Measurements from ENCODE around the gene DMRTA1. TPM values are rescaled to one million over a fixed set of nuclear protein-coding genes. Genes with fewer than 3 reads are reported as not detected.

DMRTA1 gene
- total RNA-seq, 1 experiment from 2014 or later, result 1.5 TPM

DNA sequence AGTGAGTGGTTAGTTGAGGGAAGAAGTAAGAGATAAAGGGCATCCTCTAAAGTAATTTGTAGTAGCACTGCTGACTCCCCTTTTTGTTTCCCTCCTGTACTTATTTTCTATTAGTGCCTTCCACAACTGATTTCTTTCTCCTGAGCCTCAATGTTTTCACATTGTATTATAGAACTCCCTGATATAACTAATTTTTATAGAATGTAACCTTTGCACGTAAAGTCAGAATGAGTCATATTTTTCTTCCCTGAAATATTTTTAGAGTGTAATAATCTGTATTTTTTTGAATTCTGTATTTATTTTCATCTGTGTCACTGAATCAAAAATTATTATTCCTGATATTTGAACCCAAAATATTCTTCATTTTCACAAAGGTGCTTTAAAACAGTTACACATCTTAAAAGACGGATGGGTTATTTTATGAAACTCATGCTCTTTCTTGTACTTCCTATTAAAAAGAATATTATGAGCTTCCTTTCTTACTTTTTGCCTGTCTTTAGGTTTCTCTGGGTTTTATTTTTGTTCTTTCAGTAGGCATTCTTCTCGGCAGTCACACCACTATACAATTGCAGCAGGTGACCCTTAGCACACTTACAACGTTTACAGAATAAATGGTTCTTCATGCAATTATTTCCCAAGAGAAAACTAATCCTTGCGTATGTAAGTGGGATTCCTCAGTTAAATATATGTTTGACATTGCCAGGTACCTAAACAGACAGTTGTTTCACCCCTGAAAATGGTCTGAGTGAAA lies 30.5 kb upstream of the DMRTA1 start:
- intact Hi-C loops (cut with micrococcal nuclease), result loop anchor here (2.0 kb wide), 1 partner anchor 31 kb away; the partner anchor contains the start of gene DMRTA1
- H3K27me3 ChIP-seq (ENCODE audit: low read length), result no peaks in the 10 kb centered on the region
- peak; percentile 41 for DNase-seq
- H3K9ac ChIP-seq (ENCODE audit: low read length), result peak overlapping the region; percentile 9; the same call in 1 of the 2 replicates
- H3K4me1 ChIP-seq (ENCODE audit: insufficient read depth, low read length), result peaks cover 41% of the 10 kb centered on the region
- peak overlapping the region; percentile 71 for H3K4me2 ChIP-seq (ENCODE audit: low read length)
- BruUV-seq (replicated peaks), result no TSS peak
- no peaks in the 10 kb centered on the region for H3K9me3 ChIP-seq (ENCODE audit: low read length)
- H4K20me1 ChIP-seq (ENCODE audit: low read length), result no peaks in the 10 kb centered on the region
- H3K79me2 ChIP-seq (ENCODE audit: low read length), result no peaks in the 10 kb centered on the region
- no peak overlapping the region for H2AFZ ChIP-seq (ENCODE audit: low read length)
- peaks cover 5% of the 10 kb centered on the region for H3F3A ChIP-seq (ENCODE audit: low read length, unreplicated experiment)
- CTCF ChIA-PET, result no interaction called here
- H3K36me3 ChIP-seq (ENCODE audit: low read depth, low read length), result no peaks in the 10 kb centered on the region
- peak overlapping the region; percentile 23; the same call in 1 of the 2 replicates for H3K4me3 ChIP-seq (ENCODE audit: low read length)
- H3K9me2 ChIP-seq (replicated peaks; ENCODE audit: low read length), result no peaks in the 10 kb centered on the region
- H3K27ac ChIP-seq (ENCODE audit: low read length), result peak overlapping the region; percentile 64
- ATAC-seq, result peak; percentile 57
- POLR2A ChIA-PET (ENCODE audit: unreplicated experiment), result no interaction called here
- no peak for TF ChIP-seq EZH2phosphoT487 (IDR thresholded peaks at IDR 0.05; ENCODE audit: borderline replicate concordance, low read length)
- TF ChIP-seq, protein P1, sequence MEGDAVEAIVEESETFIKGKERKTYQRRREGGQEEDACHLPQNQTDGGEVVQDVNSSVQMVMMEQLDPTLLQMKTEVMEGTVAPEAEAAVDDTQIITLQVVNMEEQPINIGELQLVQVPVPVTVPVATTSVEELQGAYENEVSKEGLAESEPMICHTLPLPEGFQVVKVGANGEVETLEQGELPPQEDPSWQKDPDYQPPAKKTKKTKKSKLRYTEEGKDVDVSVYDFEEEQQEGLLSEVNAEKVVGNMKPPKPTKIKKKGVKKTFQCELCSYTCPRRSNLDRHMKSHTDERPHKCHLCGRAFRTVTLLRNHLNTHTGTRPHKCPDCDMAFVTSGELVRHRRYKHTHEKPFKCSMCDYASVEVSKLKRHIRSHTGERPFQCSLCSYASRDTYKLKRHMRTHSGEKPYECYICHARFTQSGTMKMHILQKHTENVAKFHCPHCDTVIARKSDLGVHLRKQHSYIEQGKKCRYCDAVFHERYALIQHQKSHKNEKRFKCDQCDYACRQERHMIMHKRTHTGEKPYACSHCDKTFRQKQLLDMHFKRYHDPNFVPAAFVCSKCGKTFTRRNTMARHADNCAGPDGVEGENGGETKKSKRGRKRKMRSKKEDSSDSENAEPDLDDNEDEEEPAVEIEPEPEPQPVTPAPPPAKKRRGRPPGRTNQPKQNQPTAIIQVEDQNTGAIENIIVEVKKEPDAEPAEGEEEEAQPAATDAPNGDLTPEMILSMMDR (conservative IDR thresholded peaks at IDR 0.05; ENCODE audit: low read depth, low read length), result no peak
- TF ChIP-seq EZH2 (IDR thresholded peaks at IDR 0.05; ENCODE audit: low read length, unreplicated experiment), result no peak

DNA sequence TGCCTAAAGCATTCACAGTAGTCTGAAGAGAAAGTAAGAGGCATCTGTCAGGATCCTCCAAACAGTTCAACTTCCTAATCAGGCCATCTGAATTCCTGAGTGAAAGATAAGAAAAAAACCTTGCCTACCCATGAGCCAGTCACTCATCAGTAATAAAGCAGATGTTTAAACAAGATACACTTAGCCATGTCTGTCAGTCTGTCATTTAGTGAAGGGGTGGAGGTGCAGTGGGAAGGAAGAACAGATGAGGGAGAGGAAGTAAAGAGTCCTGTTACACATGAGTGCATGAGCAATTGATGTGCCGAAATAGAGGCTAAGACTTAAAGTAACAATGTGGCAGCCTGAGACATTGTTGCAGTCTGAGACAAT lies 29.9 kb upstream of the DMRTA1 start:
- H4K20me1 ChIP-seq (ENCODE audit: low read length), result no peaks in the 10 kb centered on the region
- intact Hi-C loops (cut with micrococcal nuclease), result loop anchor here (2.0 kb wide), 1 partner anchor 30 kb away; the partner anchor contains the start of gene DMRTA1
- H3K4me3 ChIP-seq (ENCODE audit: low read length), result peak overlapping the region; percentile 23; the same call in 1 of the 2 replicates
- no peaks in the 10 kb centered on the region for H3K9me2 ChIP-seq (replicated peaks; ENCODE audit: low read length)
- DNase-seq (peak; percentile 66), ATAC-seq (peak; percentile 86)
- H3K9ac ChIP-seq (ENCODE audit: low read length), result peak overlapping the region; percentile 9; the same call in 1 of the 2 replicates
- H3K36me3 ChIP-seq (ENCODE audit: low read depth, low read length), result no peaks in the 10 kb centered on the region
- H2AFZ ChIP-seq (ENCODE audit: low read length), result no peak overlapping the region
- H3F3A ChIP-seq (ENCODE audit: low read length, unreplicated experiment), result peaks cover 5% of the 10 kb centered on the region
- no peaks in the 10 kb centered on the region for H3K27me3 ChIP-seq (ENCODE audit: low read length)
- H3K9me3 ChIP-seq (ENCODE audit: low read length), result no peaks in the 10 kb centered on the region
- peaks cover 41% of the 10 kb centered on the region for H3K4me1 ChIP-seq (ENCODE audit: insufficient read depth, low read length)
- POLR2A ChIA-PET (ENCODE audit: unreplicated experiment), result no interaction called here
- no TSS peak for BruUV-seq (replicated peaks)
- H3K4me2 ChIP-seq (ENCODE audit: low read length), result peak overlapping the region; percentile 71
- TF ChIP-seq EZH2phosphoT487 (IDR thresholded peaks at IDR 0.05; ENCODE audit: borderline replicate concordance, low read length) (no peak), EZH2 (IDR thresholded peaks at IDR 0.05; ENCODE audit: low read length, unreplicated experiment) (no peak)
- TF ChIP-seq, protein P1 (conservative IDR thresholded peaks at IDR 0.05; ENCODE audit: low read depth, low read length), result no peak
- H3K79me2 ChIP-seq (ENCODE audit: low read length), result no peaks in the 10 kb centered on the region
- CTCF ChIA-PET, result no interaction called here
- peak overlapping the region; percentile 64 for H3K27ac ChIP-seq (ENCODE audit: low read length)

DNA sequence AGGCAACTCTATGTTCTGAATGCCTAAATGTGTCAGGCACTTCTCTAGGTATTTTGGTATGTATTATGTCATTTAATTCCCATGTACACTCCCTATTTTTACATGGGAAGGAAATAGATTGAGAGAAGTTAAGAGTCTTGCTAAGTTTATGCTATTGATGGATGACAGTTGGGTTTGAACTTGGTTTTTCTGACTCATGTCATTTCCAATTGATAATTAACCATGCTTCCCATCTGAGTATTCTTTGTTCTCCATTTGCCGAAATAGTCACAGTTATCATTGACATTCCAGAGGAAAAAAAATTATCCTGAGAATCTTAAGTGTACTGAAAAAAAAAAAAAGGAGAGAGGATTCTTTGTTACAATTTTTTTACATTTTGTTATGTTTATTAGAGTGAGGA lies 23.1 kb upstream of the DMRTA1 start:
- Histone ChIP-seq H3K9ac (ENCODE audit: low read length) (no peak overlapping the region), H2AFZ (ENCODE audit: low read length) (no peak overlapping the region), H3K9me3 (ENCODE audit: low read length) (no peaks in the 10 kb centered on the region), H3K27ac (ENCODE audit: low read length) (no peak overlapping the region), H4K20me1 (ENCODE audit: low read length) (no peaks in the 10 kb centered on the region), H3K4me3 (ENCODE audit: low read length) (no peak overlapping the region), H3K36me3 (ENCODE audit: low read depth, low read length) (no peaks in the 10 kb centered on the region), H3K4me2 (ENCODE audit: low read length) (no peak overlapping the region), H3F3A (ENCODE audit: low read length, unreplicated experiment) (no peaks in the 10 kb centered on the region), H3K9me2 (replicated peaks; ENCODE audit: low read length) (no peaks in the 10 kb centered on the region), H3K4me1 (ENCODE audit: insufficient read depth, low read length) (no peaks in the 10 kb centered on the region), H3K79me2 (ENCODE audit: low read length) (no peaks in the 10 kb centered on the region), H3K27me3 (ENCODE audit: low read length) (no peaks in the 10 kb centered on the region)
- TF ChIP-seq, protein P1 (conservative IDR thresholded peaks at IDR 0.05; ENCODE audit: low read depth, low read length), result no peak
- TF ChIP-seq EZH2phosphoT487 (IDR thresholded peaks at IDR 0.05; ENCODE audit: borderline replicate concordance, low read length) (no peak), EZH2 (IDR thresholded peaks at IDR 0.05; ENCODE audit: low read length, unreplicated experiment) (no peak)
- intact Hi-C loops (cut with micrococcal nuclease), result no loop called here
- CTCF ChIA-PET, result no interaction called here
- no peak for ATAC-seq
- no peak for DNase-seq
- POLR2A ChIA-PET (ENCODE audit: unreplicated experiment), result no interaction called here
- no TSS peak for BruUV-seq (replicated peaks)

Data from PC-3 (cell line).